Uterus (tissue), 2 donors: ENCODE measurements around the gene SPEG.

ENCODE experiments used
- CTCF ChIP-seq, 4 experiments: fragments of 200-600 bp in 2 of 4; fragments of 450-650 bp in 2 of 4; sonication (generic) in 2 of 4; IDR thresholded peaks; one replicate each; pipeline ENCODE4 v1.5.1; 2016 to 2019; ENCODE audit warnings: antibody characterized with exemption in 4 of 4, mild to moderate bottlenecking in 2 of 4, moderate library complexity in 1 of 4
- POLR2A ChIP-seq, 2 donors: fragments of 450-650 bp; IDR thresholded peaks; one replicate each; pipeline ENCODE4 v1.6.1; 2016; ENCODE audit warnings: antibody characterized with exemption in 2 of 2, mild to moderate bottlenecking in 1 of 2, moderate library complexity in 1 of 2

- no peak for TF ChIP-seq CTCF (IDR thresholded peaks at IDR 0.05)
- no peak for TF ChIP-seq POLR2A (IDR thresholded peaks at IDR 0.05)
Measured at GRCh38 chr2:219542931-219543595, 108.4 kb downstream of the SPEG start.
